H1 (cell line): ENCODE measurements around the gene CAMTA1. TPM values are rescaled to one million over a fixed set of nuclear protein-coding genes. Genes with fewer than 3 reads are reported as not detected.

ENCODE experiments used
- CTCF ChIA-PET: fragments of 300-600 bp; sonication (Branson Sonifier 250); formaldehyde crosslinking; loops from one replicate; lab custom pipeline; 2021; ENCODE audit not compliant: partially characterized antibody; lab: Charles Lee
- POLR2A ChIA-PET: fragments of 300-600 bp; sonication (Branson Sonifier 250); formaldehyde crosslinking; loops from one replicate; lab custom pipeline; 2021; ENCODE audit warnings: inconsistent platforms; ENCODE audit not compliant: partially characterized antibody; lab: Charles Lee
- DNase-seq, 2 experiments: peaks; one replicate each; pipeline versions ENCODE4 v3.0.0 to v3.0.0-alpha.2; 2010 to 2022; ENCODE audit warnings: low spot score in 2 of 2, low read depth in 1 of 2, mixed read lengths in 1 of 2
- FAIRE-seq: peaks from 2 replicates; lab custom pipeline; 2011; peaks lifted over from hg19 to GRCh38; lab: Jason Lieb, UNC
- H2AFZ ChIP-seq: 2 replicates; pipeline ENCODE4 v1.8.1; 2012; ENCODE audit warnings: low read length, inconsistent platforms
- H2AK5ac ChIP-seq: 2 replicates; pipeline ENCODE4 v1.6.1; 2013; ENCODE audit warnings: low read depth, low read length
- H2BK120ac ChIP-seq: replicated peaks from 2 replicates; pipeline ENCODE3; 2013; ENCODE audit warnings: low read depth, low read length, inconsistent platforms
- H2BK12ac ChIP-seq: 2 replicates; pipeline ENCODE4 v1.6.1; 2013; ENCODE audit warnings: low read depth, low read length
- H2BK15ac ChIP-seq: 2 replicates; pipeline ENCODE4 v1.6.1; 2013; ENCODE audit warnings: low read length
- H2BK20ac ChIP-seq: 2 replicates; pipeline ENCODE4 v1.6.1; 2013; ENCODE audit warnings: low read length
- H2BK5ac ChIP-seq: 2 replicates; pipeline ENCODE4 v1.6.1; 2013; ENCODE audit warnings: low read depth, low read length
- H3K14ac ChIP-seq: 2 replicates; pipeline ENCODE4 v1.6.1; 2013; ENCODE audit warnings: inconsistent platforms; ENCODE audit not compliant: insufficient read length
- H3K18ac ChIP-seq: 2 replicates; pipeline ENCODE4 v1.6.1; 2013; ENCODE audit warnings: low read length; ENCODE audit errors: extremely low read depth
- H3K23ac ChIP-seq: 2 replicates; pipeline ENCODE4 v1.6.1; 2013; ENCODE audit warnings: inconsistent platforms; ENCODE audit not compliant: insufficient read length
- H3K23me2 ChIP-seq: 2 replicates; pipeline ENCODE4 v1.6.1; 2013; ENCODE audit warnings: low read depth, low read length
- H3K27ac ChIP-seq: 2 replicates; pipeline ENCODE4 v1.6.1; 2011; ENCODE audit warnings: low read depth, low read length, inconsistent platforms
- H3K27me3 ChIP-seq, 4 experiments: replicated peaks in 1 of 4; 1 replicate in 1 of 4; 2 replicates in 3 of 4; pipeline versions ENCODE4 v1.6.1 to v1.8.1; 2011 to 2013; ENCODE audit warnings: low read length in 3 of 4, mild to moderate bottlenecking in 3 of 4, inconsistent platforms in 2 of 4, mixed read lengths in 2 of 4, moderate library complexity in 1 of 4; ENCODE audit not compliant: control insufficient read depth in 3 of 4, insufficient read depth in 3 of 4; ENCODE audit errors: extremely low read depth in 1 of 4
- H3K36me3 ChIP-seq, 4 experiments: 2 replicates each; pipeline versions ENCODE4 v1.6.1 to v1.8.1; 2011 to 2013; ENCODE audit warnings: mild to moderate bottlenecking in 4 of 4, low read length in 3 of 4, moderate library complexity in 2 of 4, control low read depth in 1 of 4, inconsistent platforms in 1 of 4; ENCODE audit not compliant: insufficient read depth in 4 of 4, control insufficient read depth in 2 of 4
- H3K4ac ChIP-seq: replicated peaks from 2 replicates; pipeline ENCODE3; 2013; ENCODE audit warnings: low read length, low read depth, mixed read lengths, inconsistent platforms; ENCODE audit not compliant: insufficient read length
- H3K4me1 ChIP-seq, 4 experiments: replicated peaks in 1 of 4; 1 replicate in 1 of 4; 2 replicates in 3 of 4; pipeline versions ENCODE4 v1.6.1 to v1.8.1; 2011 to 2013; ENCODE audit warnings: low read length in 3 of 4, inconsistent platforms in 2 of 4, mixed read lengths in 1 of 4; ENCODE audit not compliant: insufficient read depth in 4 of 4, control insufficient read depth in 3 of 4
- H3K4me2 ChIP-seq, 2 experiments: 2 replicates each; pipeline versions ENCODE4 v1.6.1 to v1.8.1; 2011 to 2013; ENCODE audit warnings: low read depth in 2 of 2, low read length in 2 of 2, control low read depth in 1 of 2, inconsistent platforms in 1 of 2, mild to moderate bottlenecking in 1 of 2; ENCODE audit not compliant: insufficient read depth in 1 of 2
- H3K4me3 ChIP-seq, 4 experiments: fragments of 200-600, 300-600 bp in 1 of 4; sonication (generic), shearing (Covaris generic), sonication (Bioruptor Twin) in 1 of 4; 2 replicates each; pipeline versions ENCODE4 v1.5.1 to v1.8.1; 2011 to 2016; ENCODE audit warnings: low read length in 4 of 4, low read depth in 3 of 4, control low read depth in 2 of 4, inconsistent platforms in 2 of 4, mild to moderate bottlenecking in 2 of 4, mixed read lengths in 1 of 4, moderate library complexity in 1 of 4; ENCODE audit not compliant: insufficient read depth in 2 of 4; ENCODE audit errors: extremely low read depth in 1 of 4
- H3K56ac ChIP-seq: replicated peaks from 2 replicates; pipeline ENCODE3; 2013; ENCODE audit warnings: low read depth, mild to moderate bottlenecking, mixed read lengths, low read length, inconsistent platforms; ENCODE audit not compliant: insufficient read length
- H3K79me1 ChIP-seq: 2 replicates; pipeline ENCODE4 v1.6.1; 2013; ENCODE audit warnings: low read depth, low read length, control low read depth
- H3K79me2 ChIP-seq, 2 experiments: 2 replicates each; pipeline versions ENCODE4 v1.6.1 to v1.8.1; 2012 to 2013; ENCODE audit warnings: low read length in 2 of 2, mild to moderate bottlenecking in 2 of 2, inconsistent platforms in 1 of 2; ENCODE audit not compliant: insufficient read depth in 2 of 2, control insufficient read depth in 1 of 2
- H3K9ac ChIP-seq, 4 experiments: replicated peaks in 1 of 4; 1 replicate in 1 of 4; 2 replicates in 3 of 4; pipeline versions ENCODE4 v1.6.1 to v1.8.1; 2011 to 2013; ENCODE audit warnings: low read depth in 3 of 4, low read length in 3 of 4, control low read depth in 2 of 4, mild to moderate bottlenecking in 2 of 4, moderate library complexity in 2 of 4, inconsistent platforms in 1 of 4; ENCODE audit errors: extremely low read depth in 1 of 4
- H3K9me3 ChIP-seq, 2 experiments: 2 replicates each; pipeline versions ENCODE4 v1.6.1 to v1.8.1; 2012 to 2013; ENCODE audit warnings: mild to moderate bottlenecking in 2 of 2, moderate library complexity in 2 of 2, control low read depth in 1 of 2, inconsistent platforms in 1 of 2, low read depth in 1 of 2, low read length in 1 of 2, mixed read lengths in 1 of 2; ENCODE audit not compliant: insufficient read depth in 2 of 2
- H4K20me1 ChIP-seq, 2 experiments: replicated peaks in 1 of 2; 2 replicates each; pipeline versions ENCODE3 to v1.8.1; 2011 to 2013; ENCODE audit warnings: inconsistent platforms in 2 of 2, low read length in 2 of 2, mild to moderate bottlenecking in 1 of 2; ENCODE audit not compliant: insufficient read depth in 2 of 2, control insufficient read depth in 1 of 2
- H4K5ac ChIP-seq: 2 replicates; pipeline ENCODE4 v1.6.1; 2013; ENCODE audit warnings: low read length, low read depth, mixed read lengths, inconsistent platforms; ENCODE audit not compliant: insufficient read length
- H4K8ac ChIP-seq: 2 replicates; pipeline ENCODE4 v1.8.0; 2013; ENCODE audit warnings: mild to moderate bottlenecking, moderate library complexity, low read length, inconsistent platforms; ENCODE audit not compliant: insufficient read depth; ENCODE audit errors: extremely low read depth
- H4K91ac ChIP-seq: replicated peaks from 2 replicates; pipeline ENCODE3; 2013; ENCODE audit warnings: low read length, mixed read lengths, inconsistent platforms; ENCODE audit not compliant: insufficient read length
- EZH2 ChIP-seq: fragments of 200-600 bp; sonication (generic); IDR thresholded peaks from 2 replicates; pipeline ENCODE4 v1.7.1; 2012; ENCODE audit warnings: low read depth, mild to moderate bottlenecking, moderate library complexity, low read length, inconsistent platforms; ENCODE audit not compliant: severe bottlenecking
- GTF2F1 ChIP-seq: IDR thresholded peaks from 2 replicates; pipeline ENCODE4 v1.6.1; 2012; ENCODE audit warnings: low read depth, low read length, improper control_type of control experiment, borderline replicate concordance
- SP1 ChIP-seq: IDR thresholded peaks from 2 replicates; pipeline ENCODE4 v1.6.1; 2011; ENCODE audit warnings: low read depth, low read length
- TAF1 ChIP-seq: IDR thresholded peaks from 2 replicates; pipeline ENCODE4 v1.6.1; 2011; ENCODE audit warnings: mild to moderate bottlenecking, low read depth, low read length
- WGBS, 2 experiments: shearing (Covaris generic) in 1 of 2; methylation state at CpG; one replicate each; pipeline versions ENCODE4 v1.1.6 to v1.1.7; 2013 to 2015; ENCODE audit warnings: low lambda C conversion rate in 2 of 2, mixed read lengths in 2 of 2, inconsistent platforms in 1 of 2, low coverage in 1 of 2, missing lambda C conversion rate in 1 of 2; ENCODE audit not compliant: insufficient replicate concordance in 2 of 2, insufficient coverage in 1 of 2, insufficient read length in 1 of 2; ENCODE audit errors: extremely low coverage in 1 of 2, missing lambda C conversion rate in 1 of 2; 5-methylcytosine and 5-hydroxymethylcytosine counted together
- polyA plus RNA-seq, 7 experiments: library from polyadenylated mRNA; depleted of rRNA in 3 of 7; stranded (reverse) in 5 of 7; unstranded in 2 of 7; fragments of >200 nt in 5 of 7; fragments of 200-250 nt in 2 of 7; gene quantifications; 1 replicate in 5 of 7; 2 replicates in 1 of 7; 4 replicates in 1 of 7; pipeline versions ENCODE4 v1.2.1 to v1.2.3, GENCODE V29; 2011 to 2013; ENCODE audit warnings: missing spikeins in 2 of 7, mixed read lengths in 2 of 7
- total RNA-seq: library from RNA; stranded (reverse); fragmentation: NEBNext Ultra II Directional; extraction: Animal tissue kit (Norgen Biotek cat#: 25700); gene quantifications from 2 replicates; pipeline ENCODE4 v1.2.1, GENCODE V29; 2021

CAMTA1 gene
- total and polyA plus RNA-seq, 2 of the 8 experiments (the other 6 are each of a cell fraction or from before 2014, with no cell fraction given) = 65.0 to 119 TPM

DNA sequence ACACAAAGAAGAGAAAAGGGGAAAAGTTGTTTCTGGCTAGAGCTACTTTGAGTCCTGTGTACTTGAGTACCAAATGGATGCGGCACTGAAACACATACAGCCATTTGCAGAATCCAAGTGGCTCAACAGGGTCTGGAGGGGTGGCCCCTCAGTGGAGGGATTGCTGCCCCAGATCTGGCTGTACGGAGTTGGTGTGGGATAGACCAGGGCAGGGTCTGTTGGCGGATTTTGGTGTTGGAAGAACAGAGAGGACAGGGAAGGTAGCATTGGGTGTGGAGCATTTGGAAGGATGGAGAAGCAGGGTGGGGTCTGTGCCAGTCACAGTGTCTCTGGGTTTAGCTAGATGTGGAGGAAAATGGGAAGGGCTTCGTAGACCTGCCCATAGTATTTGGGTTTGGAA, 220.5 kb downstream of the CAMTA1 start:
- ChIA-PET POLR2A (no interaction called here), CTCF (interaction anchor here (1.0 to 1.3 kb wide), 3 partner anchors 64 to 202 kb away, joined by 3 read pairs; no protein-coding TSS in a partner anchor)
- no peak overlapping the region for H2AK5ac ChIP-seq

More for the DNA sequence above, 220.5 kb downstream of the CAMTA1 start:
- Histone ChIP-seq H2BK5ac (no peak overlapping the region), H3K18ac (no peak overlapping the region), H2BK12ac (no peak overlapping the region), H3K27me3 (no peaks in the 10 kb centered on the region), H3K79me1 (no peaks in the 10 kb centered on the region), H4K91ac (no peak overlapping the region), H2BK15ac (no peak overlapping the region), H3K56ac (no peak overlapping the region), H3K23me2 (no peaks in the 10 kb centered on the region), H3K14ac (no peak overlapping the region), H4K5ac (no peak overlapping the region), H3K36me3 (no peaks in the 10 kb centered on the region), H2BK20ac (no peak overlapping the region), H3K4me2 (no peak overlapping the region), H3K4me3 (no peak overlapping the region), H3K79me2 (no peaks in the 10 kb centered on the region), H4K8ac (no peak overlapping the region), H3K27ac (no peak overlapping the region), H2AFZ (no peak overlapping the region), H4K20me1 (no peaks in the 10 kb centered on the region), H3K9me3 (no peaks in the 10 kb centered on the region), H3K4ac (no peak overlapping the region), H3K23ac (no peak overlapping the region), H2BK120ac (no peak overlapping the region), H3K4me1 (no peaks in the 10 kb centered on the region), H3K9ac (no peak overlapping the region)
- TF ChIP-seq EZH2 (no peak), TAF1 (no peak), SP1 (no peak), GTF2F1 (no peak)
- DNase-seq (no peak), FAIRE-seq (no peak)
- WGBS, 2 experiments = 95% methylated on average over 4 of the region's 4 CpGs; no CpG with 5 or more reads in 1 of the 2 experiments
